Activated CD4-positive, alpha-beta T cell treated with anti-CD3 and anti-CD28 coated beads, Interleukin-2, amount 50 U/mL, for 16 hours (primary cell): Measurements from ENCODE around the gene NUBPL.
"Not testable (repeated sequence)": the region's sequence is repeated elsewhere in the genome, so short reads cannot be mapped to it uniquely, and the experiment has no call there.

Source experiments
- DNase-seq: peaks from one replicate; pipeline ENCODE4 v3.0.0-alpha.2; 2020

NUBPL gene

DNA sequence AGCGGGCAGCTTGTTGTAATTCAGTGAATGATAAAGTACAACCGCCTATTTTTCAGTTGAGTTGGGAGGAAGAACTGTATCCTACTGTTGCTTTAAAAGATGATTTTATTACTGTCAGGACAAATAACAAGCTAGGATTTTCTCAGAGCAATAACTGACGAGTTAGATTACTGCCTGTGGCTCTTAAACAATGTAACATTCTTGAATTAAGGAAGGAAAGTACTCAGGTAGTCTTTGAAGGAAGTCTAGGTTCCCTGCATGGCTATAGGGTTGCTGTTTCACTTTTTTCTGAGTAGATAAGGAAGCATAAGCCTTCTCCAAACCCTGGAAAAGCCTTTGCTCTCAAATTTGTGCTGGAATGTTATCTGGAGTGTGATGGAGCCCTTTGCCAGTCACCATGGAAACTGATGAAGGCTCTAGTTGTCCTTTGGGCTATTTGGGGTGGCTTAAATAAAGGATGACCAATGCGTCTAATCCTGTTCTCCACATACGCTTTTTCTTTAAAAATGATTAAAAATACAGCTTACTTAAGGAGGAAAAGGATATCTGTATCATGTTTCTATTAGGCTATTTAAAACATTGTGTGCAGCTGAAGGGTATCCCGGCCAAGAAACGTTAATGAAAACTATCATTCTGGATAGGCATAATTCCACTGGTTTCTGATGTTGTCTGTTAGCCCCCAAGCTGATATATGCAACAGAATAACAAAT, 17.7 kb downstream of the NUBPL start:
- DNase-seq = no peak

DNA sequence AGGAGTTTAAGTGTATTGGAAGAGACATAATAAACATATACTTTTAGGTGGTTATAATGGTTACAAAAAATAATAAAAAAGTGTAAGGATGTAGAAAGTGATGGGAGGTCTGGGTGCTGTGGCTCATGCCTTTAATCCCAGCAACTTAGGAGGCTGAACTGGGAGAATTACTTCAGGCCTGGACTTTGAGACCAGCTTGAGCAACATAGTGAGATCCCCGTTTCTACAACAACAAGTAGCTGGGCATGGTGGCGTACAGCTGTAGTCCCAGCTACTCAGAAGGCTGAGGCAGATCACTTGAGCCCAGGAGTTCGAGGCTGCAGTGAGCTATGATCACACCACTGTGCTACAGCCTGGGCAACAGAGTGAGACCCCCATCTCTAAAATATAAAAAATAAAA, 19.0 kb downstream of the NUBPL start:
- DNase-seq = no peak

DNA sequence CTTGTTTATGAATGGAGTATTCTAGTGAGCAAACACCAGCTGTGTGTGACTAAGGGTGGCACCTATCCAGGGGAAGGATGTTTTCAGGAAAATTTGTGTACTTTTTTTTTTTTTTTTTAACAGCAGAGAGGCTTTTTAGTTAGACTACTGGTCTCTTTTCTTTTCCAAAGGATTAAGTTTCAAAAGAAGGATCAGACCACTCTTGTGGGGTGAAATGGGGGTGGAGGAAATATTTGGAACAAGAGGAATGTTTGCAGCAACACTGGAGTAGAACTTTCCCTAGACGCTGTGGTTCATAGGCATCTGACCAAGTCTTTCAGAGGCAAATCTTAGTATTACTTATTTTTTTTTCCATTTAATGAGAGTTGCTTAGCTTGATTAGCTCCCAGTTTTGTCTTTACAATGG, 21.1 kb downstream of the NUBPL start:
- DNase-seq = no peak

DNA sequence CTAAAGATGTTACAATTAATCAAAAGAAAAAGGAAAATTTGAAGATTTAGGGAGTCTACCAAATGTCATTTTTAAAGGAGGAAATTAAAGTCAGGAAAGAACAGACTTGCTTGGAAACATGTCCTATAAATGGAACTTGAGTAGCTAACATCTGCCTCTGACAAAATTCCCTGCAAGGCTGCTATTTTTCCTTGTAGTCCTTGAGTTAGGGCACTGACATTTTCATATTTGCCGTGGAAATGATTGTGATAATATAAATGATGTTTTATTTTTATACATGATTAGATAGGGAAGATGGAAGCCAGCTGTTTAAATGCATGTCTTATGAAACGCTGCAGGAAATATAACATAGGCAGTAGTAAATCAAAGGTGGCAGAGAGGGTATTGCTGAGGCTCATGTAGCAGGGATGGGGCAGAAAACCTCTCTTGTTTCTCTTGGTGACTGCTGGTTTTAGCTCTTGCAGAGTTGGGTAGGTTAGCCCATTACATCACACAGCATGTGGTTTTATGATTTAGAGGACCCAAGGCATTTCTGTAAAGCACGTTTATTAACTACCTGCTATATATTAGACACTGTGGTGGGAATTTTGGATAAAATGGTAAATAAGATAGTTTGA, 21.7 kb downstream of the NUBPL start:
- DNase-seq = no peak

DNA sequence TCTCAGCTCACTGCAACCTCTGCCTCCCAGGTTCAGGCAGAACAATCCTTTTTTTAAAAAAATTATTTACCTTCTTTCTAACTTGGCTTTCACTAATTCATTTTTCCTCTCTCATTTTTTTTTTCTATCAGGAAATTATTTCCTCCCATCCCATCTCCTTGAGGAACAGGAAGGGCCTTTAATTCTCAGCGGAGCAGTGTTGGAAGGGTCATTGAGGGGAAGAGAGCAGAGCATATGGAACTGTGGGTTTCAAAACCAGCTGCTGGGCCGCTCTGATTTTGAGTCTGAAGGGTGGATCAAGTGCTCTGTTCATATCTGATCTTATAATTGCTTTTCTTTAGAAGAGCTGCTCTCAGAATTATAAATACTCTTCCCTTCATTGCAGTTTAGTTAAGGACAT, 29.0 kb downstream of the NUBPL start:
- no peak for DNase-seq

DNA sequence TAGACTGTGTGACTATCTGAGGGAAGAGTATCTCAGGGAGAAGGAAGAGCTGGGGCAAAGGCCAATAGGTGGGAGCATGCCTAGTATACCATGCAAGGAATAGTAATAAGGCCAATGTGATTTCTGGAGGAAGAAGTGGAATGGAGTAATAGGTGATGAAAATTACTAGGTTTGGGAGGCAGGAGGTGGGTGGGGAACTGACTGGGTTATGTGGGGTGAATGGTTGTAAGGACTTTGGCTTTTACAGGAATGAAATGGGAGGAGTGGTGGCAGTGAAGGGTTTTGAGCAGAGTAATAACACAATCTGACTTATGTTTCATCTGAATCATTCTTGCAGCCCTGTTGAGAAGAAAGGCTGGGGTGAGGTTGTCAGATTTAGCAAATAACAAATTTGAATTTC, 30.9 kb downstream of the NUBPL start:
- no peak for DNase-seq

DNA sequence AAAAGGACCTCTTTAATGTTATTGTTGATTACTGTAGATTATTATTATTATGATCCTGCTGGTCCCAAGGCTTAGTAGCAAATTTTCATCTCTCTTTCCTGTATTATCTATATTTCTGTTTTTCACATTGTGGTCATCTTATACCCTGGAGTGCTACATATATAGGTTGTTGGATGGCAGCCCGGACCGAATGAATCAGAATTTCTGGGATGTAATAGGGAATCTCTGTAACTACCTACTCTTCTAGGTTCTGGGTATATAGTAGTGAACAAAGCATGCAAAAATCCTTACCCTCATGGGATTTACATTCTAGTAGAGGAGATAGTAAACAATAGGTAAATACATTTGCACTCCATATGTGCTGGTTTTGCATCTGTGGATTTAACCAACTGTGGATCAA, 31.4 kb downstream of the NUBPL start:
- DNase-seq = no peak

DNA sequence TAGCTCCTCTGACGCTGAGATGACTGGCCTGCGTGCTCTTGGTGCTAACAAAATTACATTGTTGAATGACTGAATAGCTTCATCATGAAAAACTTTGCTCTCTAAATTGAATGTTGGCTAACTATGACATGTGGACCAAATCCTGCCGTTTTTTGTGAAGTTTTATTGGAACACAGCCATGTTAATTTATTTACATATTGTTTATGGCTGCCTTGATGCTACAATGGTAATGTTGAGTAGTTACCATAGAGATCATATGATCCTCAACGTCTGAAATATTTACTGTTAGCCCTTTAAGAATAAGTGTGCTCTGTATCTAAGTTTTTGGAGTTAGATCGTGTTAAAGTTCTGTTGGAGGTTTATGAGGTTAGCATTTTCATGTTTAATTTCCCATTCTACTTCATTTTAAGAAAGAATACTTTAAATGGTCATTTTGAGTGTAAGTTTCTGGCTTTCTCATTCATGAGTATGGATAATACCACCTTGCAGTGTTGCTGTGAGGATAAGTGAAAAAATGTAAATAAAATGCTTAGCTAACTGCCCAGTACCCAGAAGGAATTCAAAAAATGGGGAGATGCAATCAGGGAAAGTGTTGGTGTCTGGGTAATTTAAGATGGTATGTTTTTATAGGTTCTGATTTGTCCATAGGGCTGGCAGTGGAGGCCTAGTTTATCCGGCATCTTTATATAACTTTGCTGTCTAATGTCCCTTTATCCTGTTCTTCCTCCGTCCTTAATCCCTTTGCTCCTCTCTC, 35.3 kb downstream of the NUBPL start:
- no peak for DNase-seq

DNA sequence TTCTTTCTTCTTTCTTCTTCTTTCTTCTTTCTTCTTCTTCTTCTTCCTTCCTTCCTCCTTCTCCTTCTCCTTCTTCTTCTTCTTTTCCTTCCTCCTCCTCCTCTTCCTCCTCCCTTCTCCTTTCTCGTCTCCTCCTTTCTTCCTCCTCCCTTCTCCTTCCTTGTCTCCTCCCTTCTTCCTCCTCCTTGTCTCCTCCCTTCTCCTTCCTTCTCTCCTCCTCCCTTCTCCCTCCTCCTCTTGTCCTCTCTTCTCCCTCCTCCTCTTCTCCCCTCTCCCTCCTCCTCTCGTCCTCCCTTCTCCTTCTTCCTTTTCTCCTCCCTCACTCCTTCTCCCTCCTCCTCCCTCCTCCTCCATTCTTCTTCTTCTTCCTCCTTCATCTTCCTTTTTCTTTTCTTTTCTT, 44.5 kb downstream of the NUBPL start:
- DNase-seq = no peak

DNA sequence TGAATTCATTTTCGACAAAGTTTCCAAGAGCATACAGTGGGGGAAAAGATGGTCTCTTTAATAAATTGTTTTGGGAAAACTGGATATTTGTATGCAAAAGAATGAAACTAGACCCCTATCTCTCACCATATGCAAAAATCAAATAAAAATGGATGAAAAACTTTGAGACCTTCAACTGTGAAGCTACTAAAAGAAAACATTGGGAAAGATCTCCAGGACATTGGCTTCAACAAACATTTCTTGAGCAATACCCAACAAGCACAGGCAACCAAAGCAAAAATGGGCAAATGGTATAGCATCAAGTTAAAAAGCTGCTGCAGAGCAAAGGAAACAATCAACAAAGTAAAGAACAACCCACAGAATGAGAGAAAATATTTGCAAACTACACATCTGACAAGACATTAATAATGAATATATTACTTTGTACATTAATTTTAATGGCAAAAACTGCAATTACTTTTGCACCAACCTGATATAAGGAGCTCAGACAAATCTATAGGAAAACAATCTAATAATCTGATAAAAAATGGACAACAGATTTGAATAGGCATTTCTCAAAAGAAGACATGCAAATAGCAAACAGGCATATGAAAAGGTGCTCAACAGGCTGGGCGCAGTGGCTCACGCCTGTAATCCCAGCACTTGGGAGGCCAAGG, 50.7 kb downstream of the NUBPL start:
- no peak for DNase-seq

DNA sequence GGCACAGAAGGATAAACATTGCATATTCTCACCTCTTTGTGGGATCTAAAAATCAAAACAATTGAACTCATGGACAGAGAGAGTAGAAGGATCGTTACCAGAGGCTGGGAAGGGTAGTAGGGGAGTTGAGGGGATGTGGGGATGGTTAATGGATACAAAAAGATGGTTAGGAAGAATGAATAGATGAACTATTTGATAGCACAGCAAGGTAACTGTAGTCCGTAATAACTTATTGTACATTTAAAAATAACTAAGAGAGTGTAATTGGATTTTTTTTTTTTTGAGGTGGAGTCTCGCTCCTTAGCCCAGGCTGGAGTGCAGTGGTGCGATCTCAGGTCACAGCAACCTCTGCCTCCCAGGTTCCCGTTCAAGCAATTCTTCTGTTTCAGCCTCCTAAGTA, 52.0 kb downstream of the NUBPL start:
- DNase-seq = no peak

DNA sequence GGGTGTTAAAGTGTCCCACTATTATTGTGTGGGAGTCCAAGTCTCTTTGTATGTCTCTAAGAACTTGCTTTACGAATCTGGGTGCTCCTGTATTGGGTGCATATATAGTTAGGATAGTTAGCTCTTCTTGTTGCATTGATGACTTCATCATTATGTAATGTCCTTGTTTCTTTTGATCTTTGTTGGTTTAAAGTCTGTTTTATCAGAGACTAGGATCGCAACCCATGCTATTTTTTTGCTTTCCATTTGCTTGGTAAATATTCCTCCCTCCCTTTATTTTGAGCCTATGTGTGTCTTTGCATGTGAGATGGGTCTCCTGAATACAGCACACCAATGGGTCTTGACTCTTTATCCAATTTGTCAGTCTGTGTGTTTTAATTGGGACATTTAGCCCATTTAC, 57.7 kb downstream of the NUBPL start:
- not testable (repeated sequence) for DNase-seq

DNA sequence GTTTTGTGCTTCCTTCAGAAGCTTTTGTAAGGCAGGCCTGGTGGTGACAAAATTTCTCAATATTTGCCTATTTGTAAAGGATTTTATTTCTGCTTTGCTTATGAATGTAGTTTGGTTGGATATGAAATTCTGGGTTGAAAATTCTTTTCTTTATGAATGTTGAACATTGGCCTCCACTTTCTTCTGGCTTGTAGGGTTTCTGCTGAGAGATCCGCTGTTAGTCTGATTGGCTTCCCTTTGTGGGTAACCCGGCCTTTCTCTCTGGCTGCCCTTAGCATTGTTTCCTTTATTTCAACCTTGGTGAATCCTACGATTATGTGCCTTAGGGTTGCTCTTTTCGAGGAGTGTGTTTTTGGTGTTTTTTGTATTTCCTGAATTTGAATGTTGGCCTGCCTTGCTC, 58.2 kb downstream of the NUBPL start:
- DNase-seq = no peak

DNA sequence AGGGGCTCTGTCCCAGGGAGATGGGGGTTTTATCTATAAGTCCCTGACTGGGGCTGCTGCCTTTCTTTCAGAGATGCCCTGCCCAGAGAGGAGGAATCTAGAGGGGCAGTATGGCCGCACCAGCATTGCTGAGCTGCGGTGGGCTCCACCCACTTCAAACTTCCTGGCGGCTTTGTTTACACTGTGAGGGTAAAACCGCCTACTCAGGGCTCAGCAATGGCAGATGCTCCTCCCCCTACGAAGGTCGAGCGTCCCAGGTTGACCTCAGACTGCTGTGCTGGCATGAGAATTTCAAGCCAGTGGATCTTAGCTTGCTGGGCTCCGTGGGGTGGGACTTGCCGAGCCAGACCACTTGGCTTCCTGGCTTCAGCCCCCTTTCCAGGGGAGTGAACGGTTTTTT, 59.7 kb downstream of the NUBPL start:
- not testable (repeated sequence) for DNase-seq

DNA sequence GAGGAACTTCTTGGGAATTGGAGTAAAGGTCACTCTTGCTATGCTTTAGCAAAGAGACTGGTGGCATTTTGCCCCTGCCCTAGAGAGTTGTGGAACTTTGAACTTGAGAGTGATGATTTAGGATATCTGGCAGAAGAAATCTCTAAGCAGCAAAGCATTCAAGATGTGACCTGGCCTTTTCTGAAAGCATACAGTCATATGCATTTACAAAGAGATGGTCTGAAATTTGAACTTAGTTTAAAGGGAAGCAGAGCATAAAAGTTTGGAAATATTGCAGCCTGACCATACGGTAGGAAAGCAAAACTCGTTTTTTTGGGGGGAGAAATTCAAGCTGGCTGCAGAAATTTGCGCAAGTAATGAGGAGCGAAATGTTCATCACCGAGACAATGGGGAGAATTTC, 60.9 kb downstream of the NUBPL start:
- DNase-seq = no peak

DNA sequence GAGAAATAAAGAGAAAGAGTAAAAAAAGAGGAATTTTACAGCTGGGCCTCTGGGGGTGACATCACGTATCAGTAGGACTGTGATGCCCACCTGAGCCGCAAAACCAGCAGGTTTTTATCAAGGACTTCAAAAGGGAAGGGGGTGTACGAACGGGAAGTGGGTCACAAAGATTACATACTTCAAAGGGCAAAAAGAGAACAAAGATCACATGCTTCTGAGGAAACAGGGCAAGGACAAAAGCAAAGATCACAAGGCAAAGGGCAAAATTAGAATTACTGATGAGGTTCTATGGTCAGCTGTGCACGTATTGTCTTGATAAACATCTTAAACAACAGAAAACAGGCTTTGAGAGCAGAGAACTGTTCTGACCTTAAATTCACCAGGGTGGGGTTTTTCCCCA, 91.7 kb downstream of the NUBPL start:
- not testable (repeated sequence) for DNase-seq

DNA sequence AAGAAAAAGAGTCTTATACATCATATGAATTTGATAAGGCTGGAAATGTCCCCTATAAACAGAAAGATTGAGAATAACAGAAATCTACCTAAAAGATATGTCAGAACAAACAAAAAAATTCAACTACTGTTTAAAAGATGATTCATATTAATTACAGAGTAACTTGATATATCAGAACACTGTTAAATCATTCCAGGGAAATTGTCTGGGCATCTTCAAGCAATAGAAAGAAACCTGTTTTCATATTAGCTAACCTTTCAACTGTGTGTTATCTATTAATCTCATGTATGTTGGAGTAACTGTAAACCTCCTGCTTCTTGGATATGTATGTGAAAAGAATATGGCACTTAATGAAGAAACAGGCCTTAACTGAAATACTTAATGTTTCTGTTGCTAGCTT, 96.7 kb downstream of the NUBPL start:
- no peak for DNase-seq

DNA sequence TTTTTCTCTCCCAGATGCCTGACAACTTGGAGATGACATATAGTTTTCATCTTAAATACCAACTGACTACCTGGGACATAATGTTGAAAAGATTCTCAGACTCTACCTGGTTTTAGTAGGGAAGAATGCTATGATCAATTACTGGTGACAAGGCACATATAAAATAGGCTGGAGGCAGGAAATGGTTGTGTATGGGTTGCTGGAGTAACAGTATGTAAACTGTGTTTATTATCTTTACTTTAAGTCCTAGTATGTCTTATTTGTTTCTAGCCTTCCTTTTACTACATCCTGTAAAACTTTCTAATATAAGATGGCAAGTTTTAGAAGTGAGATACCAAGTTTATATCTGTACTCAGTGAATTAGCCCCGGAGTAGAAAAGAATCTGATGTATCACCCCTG, 98.1 kb downstream of the NUBPL start:
- DNase-seq = no peak

DNA sequence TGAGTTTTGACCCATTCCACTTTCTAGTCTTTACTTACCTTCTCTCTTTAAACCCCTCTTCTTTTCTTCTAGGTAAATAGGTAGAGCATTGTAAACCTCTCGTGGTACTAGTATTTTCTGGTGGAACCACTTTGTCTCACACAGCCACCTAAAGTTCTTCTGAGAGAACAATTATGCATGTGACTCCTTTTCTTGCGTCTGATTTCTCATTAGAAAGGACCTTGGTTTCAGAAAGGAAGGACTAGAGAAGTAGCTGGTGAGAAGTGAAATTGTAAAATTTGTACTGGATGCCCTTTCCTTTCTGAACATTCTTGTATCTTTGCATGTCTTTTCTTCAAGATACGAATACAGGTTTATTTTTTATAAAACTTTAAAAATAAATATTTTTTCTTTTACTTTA, 99.0 kb downstream of the NUBPL start:
- DNase-seq = no peak

DNA sequence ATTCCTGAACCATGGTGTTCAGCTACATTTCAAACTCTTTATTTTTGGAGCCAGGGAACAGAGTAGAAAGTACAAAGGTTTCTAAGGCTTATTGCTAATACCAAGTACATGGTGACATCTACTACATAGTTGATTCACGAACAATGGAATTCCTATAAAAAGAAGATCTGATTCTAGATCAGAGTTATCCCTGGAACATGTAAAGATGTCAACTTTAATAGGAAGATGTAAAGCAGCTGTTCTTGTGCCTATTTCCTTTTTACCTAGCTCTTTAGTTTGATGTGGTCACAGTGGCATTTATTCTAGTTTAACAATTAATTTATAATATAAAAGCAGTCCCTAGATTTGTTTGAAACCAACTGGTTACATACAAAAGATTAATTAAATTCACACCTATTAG, 99.5 kb downstream of the NUBPL start:
- DNase-seq = no peak

DNA sequence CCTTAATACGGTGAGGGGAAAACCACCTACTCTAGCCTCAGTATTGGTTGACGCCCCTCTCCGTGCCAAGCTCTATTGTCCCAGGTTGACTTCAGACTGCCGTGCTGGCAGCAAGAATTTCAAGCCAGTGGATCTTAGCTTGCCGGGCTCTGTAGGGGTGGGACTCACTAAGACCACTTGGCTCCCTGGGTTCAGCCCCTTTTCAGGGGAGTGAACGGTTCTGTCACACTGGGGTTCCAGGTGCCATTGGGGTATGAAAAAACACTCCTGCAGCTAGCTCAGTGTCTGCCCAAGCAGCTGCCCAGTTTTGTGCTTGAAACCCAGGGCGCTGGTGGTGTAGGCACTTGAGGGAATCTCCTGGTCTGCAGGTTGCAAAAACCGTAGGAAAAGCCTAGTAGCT, 107.1 kb downstream of the NUBPL start:
- no peak for DNase-seq

DNA sequence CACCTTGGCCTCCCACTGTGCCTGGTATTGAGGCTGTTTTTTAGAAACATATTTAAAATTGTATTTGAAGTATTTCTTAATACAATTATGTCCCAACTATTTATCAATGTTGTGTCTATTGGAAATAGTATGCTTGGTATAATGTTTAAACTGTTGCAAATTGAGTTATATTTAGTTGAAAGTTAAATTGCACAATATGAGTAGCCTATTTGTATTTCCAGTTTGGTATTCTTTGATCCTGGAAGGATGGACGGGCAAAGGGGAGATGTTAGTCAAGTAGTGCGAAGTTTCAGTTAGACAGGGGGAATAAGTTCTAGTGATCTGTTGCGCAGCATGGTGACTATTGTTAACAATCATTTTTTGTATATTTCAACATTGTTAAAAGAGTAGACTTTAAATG, 111.5 kb downstream of the NUBPL start:
- DNase-seq = no peak

DNA sequence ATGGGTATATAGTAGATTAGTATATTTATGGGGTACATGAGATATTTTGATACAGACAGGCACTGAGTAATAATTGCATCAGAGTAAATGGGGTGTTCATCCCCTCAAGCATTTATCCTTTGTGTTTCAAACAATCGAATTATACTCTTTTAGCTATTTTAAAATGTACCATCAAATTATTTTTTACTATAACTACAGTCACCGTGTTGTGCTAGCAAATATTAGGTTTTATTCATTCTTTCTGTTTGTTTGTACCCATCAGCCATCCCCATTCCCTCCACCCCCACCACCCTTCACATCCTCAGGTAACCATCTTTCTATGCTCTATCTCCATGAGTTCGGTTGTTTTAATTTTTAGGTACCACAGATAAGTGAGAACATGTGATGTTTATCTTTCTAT, 115.8 kb downstream of the NUBPL start:
- DNase-seq = no peak

DNA sequence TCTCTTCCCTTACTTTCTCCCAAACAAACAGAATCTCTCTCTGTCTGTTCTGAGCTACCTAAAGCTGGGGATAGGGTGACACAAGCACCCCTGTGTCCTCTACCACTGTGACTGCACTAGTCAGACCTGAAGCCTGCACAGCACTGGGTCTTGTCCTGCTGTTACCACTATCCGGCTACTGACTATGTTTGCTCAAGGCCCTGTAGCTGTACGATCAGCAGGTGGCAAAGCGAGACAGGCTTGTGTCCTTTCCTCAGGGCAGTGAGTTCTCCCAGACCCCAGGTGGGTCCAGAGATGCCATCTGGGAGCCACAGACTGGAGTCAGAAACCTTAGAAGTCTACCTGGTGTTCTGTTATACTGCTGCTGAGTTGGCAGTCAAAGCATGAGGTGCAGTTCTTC, 116.4 kb downstream of the NUBPL start:
- DNase-seq = no peak
